ENCODE results near the gene ACER3.
"Not testable (repeated sequence)": the region's sequence is repeated elsewhere in the genome, so short reads cannot be mapped to it uniquely, and the experiment has no call there.

Gene ACER3

GRCh38 chr11:76955459-76956114 lies 94.9 kb downstream of the ACER3 start (continued):
- TF ChIP-seq TSHZ2 (CRISPR knock-in tag; IDR thresholded peaks at IDR 0.05) (no peak), ZNF70 (CRISPR knock-in tag; IDR thresholded peaks at IDR 0.05) (no peak)

GRCh38 chr11:76962583-76963416 lies 102.1 kb downstream of the ACER3 start:
- TF ChIP-seq CSRNP3 (CRISPR knock-in tag; IDR thresholded peaks at IDR 0.05) (no peak), ZC3H10 (CRISPR knock-in tag; IDR thresholded peaks at IDR 0.05) (no peak), ESRRG (CRISPR knock-in tag; IDR thresholded peaks at IDR 0.05) (no peak), BACH2 (CRISPR knock-in tag; IDR thresholded peaks at IDR 0.05; ENCODE audit: borderline replicate concordance) (no peak), ZFP3 (CRISPR knock-in tag; IDR thresholded peaks at IDR 0.05) (no peak), ZNF70 (CRISPR knock-in tag; IDR thresholded peaks at IDR 0.05) (no peak), CSDC2 (CRISPR knock-in tag; IDR thresholded peaks at IDR 0.05) (no peak), ZNF8 (CRISPR knock-in tag; IDR thresholded peaks at IDR 0.05) (no peak), PATZ1 (CRISPR knock-in tag; IDR thresholded peaks at IDR 0.05; ENCODE audit: borderline replicate concordance) (no peak), TSHZ2 (CRISPR knock-in tag; IDR thresholded peaks at IDR 0.05) (no peak), TOX (CRISPR knock-in tag; IDR thresholded peaks at IDR 0.05; ENCODE audit: borderline replicate concordance) (no peak), ZFP30 (CRISPR knock-in tag; IDR thresholded peaks at IDR 0.05) (no peak)
- ATAC-seq: no peak

GRCh38 chr11:76963417-76964168 lies 102.9 kb downstream of the ACER3 start:
- not testable (repeated sequence) for ATAC-seq

GRCh38 chr11:76972051-76972450 lies 111.3 kb downstream of the ACER3 start:
- no peak for TF ChIP-seq PATZ1 (CRISPR knock-in tag; IDR thresholded peaks at IDR 0.05; ENCODE audit: borderline replicate concordance)
- TF ChIP-seq CSDC2 (CRISPR knock-in tag; IDR thresholded peaks at IDR 0.05): no peak
- no peak for TF ChIP-seq ESRRG (CRISPR knock-in tag; IDR thresholded peaks at IDR 0.05)
- no peak for TF ChIP-seq TOX (CRISPR knock-in tag; IDR thresholded peaks at IDR 0.05; ENCODE audit: borderline replicate concordance)
- no peak for TF ChIP-seq GLIS3 (CRISPR knock-in tag; IDR thresholded peaks at IDR 0.05)
- TF ChIP-seq PPARA (CRISPR knock-in tag; IDR thresholded peaks at IDR 0.05; ENCODE audit: borderline replicate concordance): no peak
- TF ChIP-seq ARNTL (CRISPR knock-in tag; IDR thresholded peaks at IDR 0.05; ENCODE audit: borderline replicate concordance, low read depth): no peak
- TF ChIP-seq ZNF565 (CRISPR knock-in tag; conservative IDR thresholded peaks at IDR 0.05; ENCODE audit: low read depth): no peak
- TF ChIP-seq ZNF8 (CRISPR knock-in tag; IDR thresholded peaks at IDR 0.05): no peak
- no peak for TF ChIP-seq ZC3H10 (CRISPR knock-in tag; IDR thresholded peaks at IDR 0.05)
- TF ChIP-seq CSRNP3 (CRISPR knock-in tag; IDR thresholded peaks at IDR 0.05): no peak
- no peak for TF ChIP-seq ISL1 (CRISPR knock-in tag; IDR thresholded peaks at IDR 0.05)
- TF ChIP-seq ZFP3 (CRISPR knock-in tag; IDR thresholded peaks at IDR 0.05): no peak
- ATAC-seq: no peak

Data from SK-N-SH treated with all-trans-retinoic acid at 6 μM for 48 hours (cell line).